ENCODE data around the gene IGF1R. TPM values are rescaled to one million over a fixed set of nuclear protein-coding genes. Genes with fewer than 3 reads are reported as not detected.

The IGF1R gene
- total RNA-seq, 1 experiment from 2014 or later = 16.3 TPM

- peak overlapping the region; percentile 71; the same call in 1 of the 2 replicates for H3K4me2 ChIP-seq (ENCODE audit: low read length)
- H3K9me2 ChIP-seq (ENCODE audit: insufficient read depth) = no peaks in the 10 kb centered on the region
- ATAC-seq (no peak), DNase-seq (ENCODE audit: low read depth, low spot score) (no peak)
- POLR2A ChIA-PET = no interaction called here
- H3K9ac ChIP-seq (ENCODE audit: low read length) = no peak overlapping the region
- intact Hi-C loops (cut with micrococcal nuclease) = no loop called here
- H3K4me1 ChIP-seq (ENCODE audit: control insufficient read depth in 1 of 2, insufficient read depth in 2 of 2, low read length in 2 of 2) = peaks cover 23 to 24% of the 10 kb centered on the region in 2 experiments
- no peak overlapping the region for H3K4me3 ChIP-seq (replicated peaks in 1 of 2; ENCODE audit: low read depth in 1 of 2, low read length in 2 of 2)
- no peaks in the 10 kb centered on the region for H3K9me3 ChIP-seq (ENCODE audit: control insufficient read depth in 1 of 2, insufficient read depth in 1 of 2, low read depth in 1 of 2, low read length in 2 of 2)
- H2AFZ ChIP-seq (ENCODE audit: low read depth, low read length, poor library complexity, severe bottlenecking) = no peak overlapping the region
- CTCF ChIA-PET = no interaction called here
- H3K27ac ChIP-seq (ENCODE audit: low read depth, low read length) = no peak overlapping the region
- RAD21 ChIA-PET (ENCODE audit: low non-redundant PET in 1 of 2, low total read pairs in 2 of 2, uncharacterized antibody in 2 of 2, unreplicated experiment in 2 of 2) = no interaction called here
- no peaks in the 10 kb centered on the region for H3K36me3 ChIP-seq (ENCODE audit: control insufficient read depth in 1 of 2, insufficient read depth in 2 of 2, low read length in 2 of 2)
- no peaks in the 10 kb centered on the region for H3K27me3 ChIP-seq (ENCODE audit: insufficient read depth, low read length)
- TF ChIP-seq YY1 (IDR thresholded peaks at IDR 0.05; ENCODE audit: extremely low read depth, insufficient replicate concordance, low read depth, low read length) (no peak), SRF (IDR thresholded peaks at IDR 0.05; ENCODE audit: low read depth) (no peak), RAD21 (IDR thresholded peaks at IDR 0.05; ENCODE audit: low read depth) (no peak), EGR1 (IDR thresholded peaks at IDR 0.05; ENCODE audit: low read depth) (no peak), FOSL1 (IDR thresholded peaks at IDR 0.05; ENCODE audit: low read depth) (no peak), EZH2 (IDR thresholded peaks at IDR 0.05) (no peak), JUND (IDR thresholded peaks at IDR 0.05) (no peak), CBX3 (IDR thresholded peaks at IDR 0.05; ENCODE audit: low read depth) (no peak)
- TF ChIP-seq, protein P1, sequence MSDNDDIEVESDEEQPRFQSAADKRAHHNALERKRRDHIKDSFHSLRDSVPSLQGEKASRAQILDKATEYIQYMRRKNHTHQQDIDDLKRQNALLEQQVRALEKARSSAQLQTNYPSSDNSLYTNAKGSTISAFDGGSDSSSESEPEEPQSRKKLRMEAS (IDR thresholded peaks at IDR 0.05) = no peak
- no peaks in the 10 kb centered on the region for H4K20me1 ChIP-seq (ENCODE audit: insufficient read depth)
- no peaks in the 10 kb centered on the region for H3K79me2 ChIP-seq (ENCODE audit: insufficient read depth, low read length)
- BruUV-seq (replicated peaks) = no TSS peak
Observed at GRCh38 chr15:98898122-98898521, 249.8 kb downstream of the IGF1R start.

DNA sequence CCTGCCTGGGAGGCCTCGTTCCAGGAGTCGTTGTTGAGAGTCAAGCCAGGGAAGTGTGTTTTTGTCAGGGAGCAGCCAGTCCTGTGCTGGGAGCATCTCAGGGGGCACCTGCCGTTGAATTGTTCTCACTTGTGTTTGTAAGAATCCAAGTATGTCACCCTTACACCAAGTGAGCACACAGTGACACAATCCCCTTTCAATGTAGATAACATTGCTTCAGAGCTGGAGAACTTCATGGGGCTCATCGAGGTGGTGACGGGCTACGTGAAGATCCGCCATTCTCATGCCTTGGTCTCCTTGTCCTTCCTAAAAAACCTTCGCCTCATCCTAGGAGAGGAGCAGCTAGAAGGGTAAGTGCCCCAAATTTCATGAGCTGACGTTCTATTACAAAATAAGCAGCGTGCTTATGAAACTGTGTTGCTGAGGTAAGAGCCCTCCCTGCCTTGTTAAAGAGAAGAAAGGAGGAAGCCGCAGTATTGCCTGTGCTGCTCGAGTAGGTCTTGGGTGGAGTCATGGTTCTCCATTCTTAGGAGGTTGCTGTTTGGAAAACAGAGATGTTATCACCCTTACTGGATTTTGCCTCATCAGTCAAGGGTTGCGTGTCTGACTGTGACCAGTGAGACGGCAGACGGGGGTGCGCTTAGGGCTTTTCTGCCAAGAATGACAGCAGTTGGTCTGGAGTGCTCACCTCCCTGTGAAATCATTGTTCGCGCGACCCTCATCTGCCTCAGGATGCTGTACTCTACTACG is 251.1 kb downstream of the IGF1R start:
- intact Hi-C loops (cut with micrococcal nuclease) = loop anchor here (5.0 to 10.0 kb wide), 2 partner anchors 155 to 457 kb away; no protein-coding TSS in a partner anchor
- H3K4me1 ChIP-seq (ENCODE audit: control insufficient read depth in 1 of 2, insufficient read depth in 2 of 2, low read length in 2 of 2) = peaks cover 23 to 24% of the 10 kb centered on the region in 2 experiments
- ATAC-seq (no peak), DNase-seq (ENCODE audit: low read depth, low spot score) (no peak)
- ChIA-PET CTCF (no interaction called here), POLR2A (no interaction called here), RAD21 (ENCODE audit: low non-redundant PET in 1 of 2, low total read pairs in 2 of 2, uncharacterized antibody in 2 of 2, unreplicated experiment in 2 of 2) (no interaction called here)
- H3K27ac ChIP-seq (ENCODE audit: low read depth, low read length) = no peak overlapping the region
- H3K9me2 ChIP-seq (ENCODE audit: insufficient read depth) = no peaks in the 10 kb centered on the region
- no TSS peak for BruUV-seq (replicated peaks)
- H4K20me1 ChIP-seq (ENCODE audit: insufficient read depth) = no peaks in the 10 kb centered on the region
- no peaks in the 10 kb centered on the region for H3K79me2 ChIP-seq (ENCODE audit: insufficient read depth, low read length)
- no peak overlapping the region for H2AFZ ChIP-seq (ENCODE audit: low read depth, low read length, poor library complexity, severe bottlenecking)
- no peak overlapping the region for H3K4me2 ChIP-seq (ENCODE audit: low read length)
- no peaks in the 10 kb centered on the region for H3K9me3 ChIP-seq (ENCODE audit: control insufficient read depth in 1 of 2, insufficient read depth in 1 of 2, low read depth in 1 of 2, low read length in 2 of 2)
- H3K27me3 ChIP-seq (ENCODE audit: insufficient read depth, low read length) = no peaks in the 10 kb centered on the region
- H3K36me3 ChIP-seq (ENCODE audit: control insufficient read depth in 1 of 2, insufficient read depth in 2 of 2, low read length in 2 of 2) = no peaks in the 10 kb centered on the region
- H3K9ac ChIP-seq (ENCODE audit: low read length) = no peak overlapping the region
- H3K4me3 ChIP-seq (replicated peaks in 1 of 2; ENCODE audit: low read depth in 1 of 2, low read length in 2 of 2) = no peak overlapping the region
- TF ChIP-seq, protein P1 (IDR thresholded peaks at IDR 0.05) = no peak
- TF ChIP-seq FOSL1 (IDR thresholded peaks at IDR 0.05; ENCODE audit: low read depth) (no peak), EZH2phosphoT487 (IDR thresholded peaks at IDR 0.05; ENCODE audit: borderline replicate concordance) (no peak), SRF (IDR thresholded peaks at IDR 0.05; ENCODE audit: low read depth) (no peak), JUND (IDR thresholded peaks at IDR 0.05) (no peak), SP1 (IDR thresholded peaks at IDR 0.05; ENCODE audit: low read depth) (no peak), EZH2 (IDR thresholded peaks at IDR 0.05) (no peak), EGR1 (IDR thresholded peaks at IDR 0.05; ENCODE audit: low read depth) (no peak), ZBTB33 (IDR thresholded peaks at IDR 0.05; ENCODE audit: extremely low read depth, insufficient replicate concordance, low read length) (no peak), CBX3 (IDR thresholded peaks at IDR 0.05; ENCODE audit: low read depth) (no peak), YY1 (IDR thresholded peaks at IDR 0.05; ENCODE audit: extremely low read depth, insufficient replicate concordance, low read depth, low read length) (no peak), TCF7L2 (IDR thresholded peaks at IDR 0.05; ENCODE audit: borderline replicate concordance, extremely low read depth, insufficient read depth, insufficient read length) (no peak), POLR2A (IDR thresholded peaks at IDR 0.05; ENCODE audit: borderline replicate concordance, extremely low read depth, insufficient read depth, insufficient read length) (no peak), CEBPB (IDR thresholded peaks at IDR 0.05; ENCODE audit: low read depth) (no peak), SIN3A (IDR thresholded peaks at IDR 0.05; ENCODE audit: low read depth) (no peak)
- TF ChIP-seq, protein P2, sequence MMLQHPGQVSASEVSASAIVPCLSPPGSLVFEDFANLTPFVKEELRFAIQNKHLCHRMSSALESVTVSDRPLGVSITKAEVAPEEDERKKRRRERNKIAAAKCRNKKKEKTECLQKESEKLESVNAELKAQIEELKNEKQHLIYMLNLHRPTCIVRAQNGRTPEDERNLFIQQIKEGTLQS (IDR thresholded peaks at IDR 0.05) = no peak
